ENCODE results near the gene SRP54.

DNA sequence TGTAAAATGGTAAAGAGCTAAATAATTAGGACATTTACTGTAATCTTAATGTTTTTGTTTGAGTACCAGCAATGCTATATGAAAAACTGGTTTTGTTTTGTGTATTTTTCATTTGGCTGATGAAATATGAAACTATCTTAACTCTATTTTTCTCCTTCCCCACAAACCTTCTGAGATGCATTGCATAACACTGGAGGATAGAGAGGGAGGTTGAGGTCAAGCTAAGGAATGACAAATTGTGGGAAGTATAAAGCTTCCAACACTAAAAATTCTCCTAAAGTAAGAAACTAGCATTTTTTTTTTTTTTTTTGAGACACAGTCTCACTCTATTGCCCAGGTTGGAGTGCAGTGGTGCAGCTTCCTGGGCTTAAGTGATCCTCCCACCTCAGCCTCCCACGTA is 31.5 kb upstream of the SRP54 start:
- TF ChIP-seq EZH2phosphoT487 (IDR thresholded peaks at IDR 0.05), result no peak
- no peak for TF ChIP-seq EZH2 (IDR thresholded peaks at IDR 0.05)

Data from neural progenitor cell (in vitro differentiated cells).